Measurements from ENCODE around the gene REXO1.

- TF ChIP-seq ZNF274 (IDR thresholded peaks at IDR 0.05; ENCODE audit: borderline replicate concordance, extremely low read depth, low read length): no peak
- TF ChIP-seq CREB1 (IDR thresholded peaks at IDR 0.05): no peak
- TF ChIP-seq MAX (IDR thresholded peaks at IDR 0.05): no peak
- TF ChIP-seq MAFK (IDR thresholded peaks at IDR 0.05; ENCODE audit: low read depth, low read length): no peak
- TF ChIP-seq CTCF (IDR thresholded peaks at IDR 0.05; ENCODE audit: control extremely low read depth in 1 of 3, insufficient read depth in 1 of 3, low read depth in 1 of 3, low read length in 3 of 3): no peak
- TF ChIP-seq POLR2AphosphoS5 (IDR thresholded peaks at IDR 0.05; ENCODE audit: low read depth, low read length): no peak
- no peak for TF ChIP-seq RNF2 (IDR thresholded peaks at IDR 0.05; ENCODE audit: borderline replicate concordance, low read depth, low read length, missing control alignments, poor library complexity, severe bottlenecking)
- no peak for TF ChIP-seq CHD7 (IDR thresholded peaks at IDR 0.05; ENCODE audit: insufficient replicate concordance, low read length)
- TF ChIP-seq POLR2A (IDR thresholded peaks at IDR 0.05; ENCODE audit: control extremely low read depth in 1 of 2, low read depth in 2 of 2, low read length in 2 of 2): no peak
- no peak for TF ChIP-seq HDAC2 (IDR thresholded peaks at IDR 0.05; ENCODE audit: borderline replicate concordance in 1 of 2, low read depth in 2 of 2, low read length in 2 of 2)
- TF ChIP-seq RFX5 (IDR thresholded peaks at IDR 0.05; ENCODE audit: borderline replicate concordance, low read depth, low read length): no peak
- TF ChIP-seq CHD2 (IDR thresholded peaks at IDR 0.05; ENCODE audit: low read length): no peak
Observed at GRCh38 chr19:1830978-1831377, 17.3 kb downstream of the REXO1 start.

Measured in H1 (cell line).